Muscle of leg (tissue), 11 donors: ENCODE measurements around the gene IMMP2L. TPM values are rescaled to one million over a fixed set of nuclear protein-coding genes. Genes with fewer than 3 reads are reported as not detected.

Experiments
- DNase-seq: peaks from one replicate; pipeline ENCODE4 v3.0.0; 2013
- H3K27ac ChIP-seq: one replicate; pipeline ENCODE4 v1.5.1; 2013; ENCODE audit warnings: mild to moderate bottlenecking, low read length, control low read depth
- H3K27me3 ChIP-seq: one replicate; pipeline ENCODE4 v1.6.1; 2013; ENCODE audit warnings: low read length; ENCODE audit not compliant: control insufficient read depth, insufficient read depth
- H3K36me3 ChIP-seq: one replicate; pipeline ENCODE4 v1.6.1; 2013; ENCODE audit warnings: low read length; ENCODE audit not compliant: control insufficient read depth, insufficient read depth
- H3K4me1 ChIP-seq: one replicate; pipeline ENCODE4 v1.6.1; 2013; ENCODE audit warnings: low read length; ENCODE audit not compliant: control insufficient read depth, insufficient read depth
- H3K4me3 ChIP-seq: one replicate; pipeline ENCODE4 v1.5.1; 2013; ENCODE audit warnings: low read length, control low read depth
- H3K9me3 ChIP-seq: replicated peaks from 2 replicates; pipeline ENCODE4 v1.6.1; 2013; ENCODE audit warnings: low read depth, low read length; ENCODE audit not compliant: control insufficient read depth
- WGBS: methylation state at CpG from one replicate; pipeline ENCODE4 v1.1.5; 2013; ENCODE audit warnings: missing lambda C conversion rate; ENCODE audit not compliant: insufficient coverage; 5-methylcytosine and 5-hydroxymethylcytosine counted together
- polyA plus RNA-seq, 8 donors: library from polyadenylated mRNA; unstranded; fragments of 120-200 nt; gene quantifications; one replicate each; pipeline versions ENCODE4 v1.2.1 to v1.2.3, GENCODE V29; 2013; ENCODE audit warnings: inconsistent platforms in 1 of 8, low replicate concordance in 1 of 8; ENCODE audit not compliant: insufficient read length in 8 of 8, insufficient read depth in 1 of 8
- total RNA-seq: library from RNA; stranded (reverse); fragments of 120-200 nt; gene quantifications from one replicate; pipeline ENCODE4 v1.2.4, GENCODE V29; 2013

IMMP2L gene
- total and polyA plus RNA-seq, 9 donors, result 15.0 to 20.4 (median 17.1) TPM

DNA sequence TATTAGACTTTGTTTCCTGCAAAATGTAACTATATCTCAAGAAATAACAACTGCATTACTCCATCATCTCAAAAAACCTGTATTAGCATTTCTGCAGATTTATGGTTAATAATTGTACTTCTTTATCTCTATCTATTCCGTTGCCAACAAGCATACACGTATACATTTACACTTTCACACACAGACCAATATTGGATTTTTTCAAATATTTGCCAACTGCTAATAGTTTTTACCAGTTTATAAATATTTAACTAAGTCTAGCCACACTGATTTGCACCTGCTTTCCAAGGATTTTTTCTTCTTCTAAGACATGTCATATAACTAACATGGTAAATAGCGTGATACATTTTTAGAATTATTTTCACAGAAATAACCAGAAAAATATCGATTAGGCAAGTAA is 459.2 kb downstream of the IMMP2L start:
- no CpG with 5 or more reads among the region's 4 CpGs for WGBS
- no peak overlapping the region for H3K4me3 ChIP-seq
- H3K27me3 ChIP-seq, result no peaks in the 10 kb centered on the region
- no peaks in the 10 kb centered on the region for H3K36me3 ChIP-seq
- no peaks in the 10 kb centered on the region for H3K4me1 ChIP-seq
- no peak overlapping the region for H3K27ac ChIP-seq
- no peaks in the 10 kb centered on the region for H3K9me3 ChIP-seq
- no peak for DNase-seq

DNA sequence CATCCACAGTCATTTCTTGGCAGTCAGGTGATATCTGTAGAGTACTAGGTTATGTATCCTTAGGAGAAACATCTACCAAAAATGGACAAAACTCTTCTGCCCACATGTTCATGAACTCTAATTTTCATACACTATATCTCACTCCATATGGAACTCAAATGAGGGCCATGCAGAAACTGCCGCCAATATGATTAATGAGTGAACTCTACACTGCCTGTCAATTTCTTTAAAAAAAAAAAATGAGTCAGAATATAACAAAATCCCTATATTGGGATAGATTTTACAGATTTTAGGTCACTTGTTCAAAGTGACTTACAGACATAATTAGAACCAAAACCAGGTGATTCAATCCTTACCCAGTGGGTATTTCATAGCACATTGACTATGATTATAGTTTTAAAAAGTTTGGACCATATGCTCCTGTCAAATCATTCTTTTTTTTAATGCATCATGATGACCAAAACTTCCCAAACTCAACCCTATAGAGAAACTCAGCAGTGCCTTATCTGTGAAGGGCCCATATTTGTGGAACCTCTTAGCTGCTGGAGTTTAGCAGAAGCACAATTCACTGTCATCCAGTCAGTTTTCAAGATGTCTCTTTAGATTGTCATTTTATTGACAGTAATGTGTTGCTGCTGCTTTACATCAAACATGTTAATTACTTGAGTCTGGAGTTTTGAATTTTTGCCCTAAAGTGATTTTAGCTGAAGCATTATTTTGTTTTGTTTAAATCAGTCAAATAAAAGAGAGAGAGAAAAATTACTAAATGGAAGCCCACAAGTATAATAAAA is 460.2 kb downstream of the IMMP2L start:
- Histone ChIP-seq H3K27me3 (no peaks in the 10 kb centered on the region), H3K27ac (no peak overlapping the region), H3K9me3 (no peaks in the 10 kb centered on the region), H3K4me3 (no peak overlapping the region), H3K36me3 (no peaks in the 10 kb centered on the region), H3K4me1 (no peaks in the 10 kb centered on the region)
- DNase-seq, result no peak
- WGBS, result no CpG with 5 or more reads among the region's 1 CpG

DNA sequence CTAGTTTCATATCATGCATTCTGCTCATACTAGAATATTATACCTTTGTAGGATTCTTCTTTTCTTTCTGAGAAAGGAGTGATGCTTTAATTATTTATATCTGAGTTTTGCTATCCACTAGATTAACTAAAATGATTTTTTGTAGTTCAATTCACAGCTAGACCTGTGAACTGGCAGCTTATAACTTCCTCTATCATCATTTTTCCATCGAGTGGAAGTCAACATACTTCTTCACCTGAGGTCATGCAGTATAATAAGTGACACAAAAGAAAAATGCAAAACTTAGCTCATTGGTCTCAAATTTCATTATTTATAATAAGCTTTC is 463.4 kb downstream of the IMMP2L start:
- H3K36me3 ChIP-seq, result no peaks in the 10 kb centered on the region
- H3K9me3 ChIP-seq, result no peaks in the 10 kb centered on the region
- H3K4me1 ChIP-seq, result no peaks in the 10 kb centered on the region
- no peak overlapping the region for H3K4me3 ChIP-seq
- WGBS, result no CpG with 5 or more reads among the region's 1 CpG
- no peaks in the 10 kb centered on the region for H3K27me3 ChIP-seq
- no peak overlapping the region for H3K27ac ChIP-seq
- no peak for DNase-seq

GRCh38 chr7:111098011-111098925 is 464.0 kb downstream of the IMMP2L start:
- no CpG with 5 or more reads among the region's 10 CpGs for WGBS

GRCh38 chr7:111096997-111097396 is 465.3 kb downstream of the IMMP2L start:
- Histone ChIP-seq H3K4me3 (no peak overlapping the region), H3K27ac (no peak overlapping the region), H3K4me1 (no peaks in the 10 kb centered on the region), H3K27me3 (no peaks in the 10 kb centered on the region), H3K9me3 (no peaks in the 10 kb centered on the region), H3K36me3 (no peaks in the 10 kb centered on the region)
- no CpG with 5 or more reads among the region's 3 CpGs for WGBS
- DNase-seq, result no peak

More at GRCh38 chr7:111098011-111098925, 464.0 kb downstream of the IMMP2L start:
- no peak overlapping the region for H3K27ac ChIP-seq
- H3K4me3 ChIP-seq, result no peak overlapping the region
- no peaks in the 10 kb centered on the region for H3K36me3 ChIP-seq
- peak; percentile 35 for DNase-seq
- H3K4me1 ChIP-seq, result no peaks in the 10 kb centered on the region
- H3K9me3 ChIP-seq, result no peaks in the 10 kb centered on the region
- no peaks in the 10 kb centered on the region for H3K27me3 ChIP-seq

- peaks cover 2% of the 10 kb centered on the region for H3K4me1 ChIP-seq
- H3K27me3 ChIP-seq, result no peaks in the 10 kb centered on the region
- no peak for DNase-seq
- H3K27ac ChIP-seq, result no peak overlapping the region
- no peaks in the 10 kb centered on the region for H3K9me3 ChIP-seq
- no CpG with 5 or more reads among the region's 1 CpG for WGBS
- no peak overlapping the region for H3K4me3 ChIP-seq
- no peaks in the 10 kb centered on the region for H3K36me3 ChIP-seq
Observed at GRCh38 chr7:111094419-111094818, 467.9 kb downstream of the IMMP2L start.

DNA sequence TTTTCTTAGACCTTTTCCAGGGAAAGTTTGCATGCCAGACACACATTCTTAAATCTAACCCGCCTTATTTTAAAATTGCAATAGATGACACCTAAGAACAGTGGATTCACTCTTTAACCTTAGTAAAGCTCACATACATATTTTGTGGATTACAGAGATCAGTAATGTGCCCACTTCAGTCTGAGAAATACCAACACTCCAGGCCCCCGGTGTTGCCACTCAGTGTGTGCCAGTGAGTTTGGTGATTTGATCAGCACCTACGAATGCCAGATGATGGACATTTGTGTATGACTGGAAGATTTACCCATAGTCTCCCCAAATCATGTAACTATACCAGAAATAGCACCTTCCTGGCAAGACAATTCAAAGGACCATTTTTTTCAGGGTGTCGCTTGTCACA is 468.8 kb downstream of the IMMP2L start:
- Histone ChIP-seq H3K4me1 (peaks cover 2% of the 10 kb centered on the region), H3K27ac (no peak overlapping the region), H3K9me3 (no peaks in the 10 kb centered on the region), H3K27me3 (no peaks in the 10 kb centered on the region), H3K4me3 (no peak overlapping the region), H3K36me3 (no peaks in the 10 kb centered on the region)
- WGBS, result no CpG with 5 or more reads among the region's 4 CpGs
- no peak for DNase-seq

DNA sequence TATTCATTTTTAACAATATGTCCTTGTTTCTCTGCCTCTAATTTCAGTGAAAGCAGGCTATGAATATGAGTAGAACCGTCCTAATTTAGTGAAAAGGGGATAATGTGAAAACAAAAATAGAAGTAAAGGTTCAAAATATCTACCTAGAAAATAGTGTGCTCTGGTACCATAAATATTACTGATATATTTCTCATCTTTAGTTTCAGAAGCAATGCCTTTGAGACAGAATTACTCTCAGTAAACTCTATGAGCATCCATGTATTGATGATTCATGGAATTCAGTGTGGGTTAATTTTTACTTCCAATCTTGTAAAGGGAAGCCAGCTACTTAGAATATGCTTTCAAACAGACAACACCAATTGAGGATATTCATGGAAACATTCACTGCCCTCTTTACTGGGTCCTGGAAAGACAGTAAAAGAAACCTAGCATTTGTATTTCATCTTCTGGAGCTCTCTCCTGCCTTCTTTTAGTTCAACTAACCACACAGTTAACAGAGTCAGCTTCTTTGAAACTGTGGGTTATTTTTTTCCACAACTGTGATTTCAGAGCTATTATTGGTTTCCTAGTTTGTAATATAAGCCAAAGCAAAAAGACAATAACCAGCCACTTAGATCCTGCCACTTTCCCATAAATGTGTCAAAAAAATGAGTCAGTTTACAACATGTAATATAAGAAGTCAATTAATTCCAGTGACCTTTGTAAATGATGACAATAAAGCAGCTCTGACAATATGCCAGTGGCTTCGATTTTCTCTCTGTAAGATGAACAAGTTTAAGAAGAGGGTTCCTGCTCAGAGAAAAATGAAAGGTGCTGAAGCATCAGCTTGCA is 469.7 kb downstream of the IMMP2L start:
- Histone ChIP-seq H3K27me3 (no peaks in the 10 kb centered on the region), H3K9me3 (no peaks in the 10 kb centered on the region), H3K36me3 (no peaks in the 10 kb centered on the region), H3K4me1 (peaks cover 2% of the 10 kb centered on the region), H3K27ac (peak overlapping the region; percentile 78), H3K4me3 (peak overlapping the region; percentile 43)
- WGBS, result 17% methylated on average over 1 of the region's 2 CpGs
- DNase-seq, result peak; percentile 65

DNA sequence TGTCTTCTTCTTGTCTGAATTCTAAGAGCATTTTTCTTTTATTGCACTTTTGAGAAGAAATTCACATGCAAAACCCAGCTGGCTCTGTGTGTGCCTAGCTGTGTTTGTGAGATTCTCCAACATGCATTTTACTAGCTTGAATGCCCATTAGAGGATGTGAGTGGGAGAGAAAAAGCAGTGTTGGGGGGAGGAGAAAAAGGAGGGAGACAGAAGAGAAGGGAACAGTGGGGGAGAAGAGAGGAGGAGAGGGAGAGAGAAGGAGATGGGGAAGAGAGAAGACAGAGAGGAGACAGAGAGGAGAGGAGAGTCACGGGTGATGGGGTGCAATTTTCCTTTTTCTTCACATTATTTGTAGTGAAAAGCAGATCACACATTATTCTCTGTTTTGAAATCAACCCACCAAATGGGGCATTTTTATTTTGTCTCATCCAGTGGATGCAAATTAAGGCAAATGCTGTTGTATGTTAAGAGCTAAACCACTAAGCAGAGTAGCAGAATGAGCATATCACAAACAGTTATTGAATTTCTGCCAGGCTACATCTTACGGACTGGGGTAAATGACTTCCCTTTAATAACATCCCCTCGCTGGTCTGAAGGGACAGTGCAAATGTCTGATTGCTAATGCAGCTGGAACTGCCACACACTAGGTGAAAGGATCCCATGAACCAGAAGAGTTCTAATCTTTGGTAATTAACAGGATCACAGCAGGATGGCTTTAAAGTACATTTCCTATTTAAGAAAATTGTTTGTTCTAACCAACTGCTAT is 470.5 kb downstream of the IMMP2L start:
- peak overlapping the region; percentile 43 for H3K4me3 ChIP-seq
- H3K4me1 ChIP-seq, result peaks cover 2% of the 10 kb centered on the region
- DNase-seq, result peak; percentile 76
- no peaks in the 10 kb centered on the region for H3K9me3 ChIP-seq
- no CpG with 5 or more reads among the region's 3 CpGs for WGBS
- no peaks in the 10 kb centered on the region for H3K36me3 ChIP-seq
- H3K27ac ChIP-seq, result peak overlapping the region; percentile 78
- H3K27me3 ChIP-seq, result no peaks in the 10 kb centered on the region
